BJ (cell line): ENCODE measurements around the gene CFAP43. TPM values are rescaled to one million over a fixed set of nuclear protein-coding genes. Genes with fewer than 3 reads are reported as not detected.

ENCODE experiments used
- CTCF ChIA-PET: fragments of 350-600 bp; formaldehyde crosslinking; extraction: SDS; loops from one replicate; lab custom pipeline; 2021; ENCODE audit warnings: antibody characterized with exemption, inconsistent platforms; lab: Yijun Ruan, JAX
- POLR2A ChIA-PET: fragments of 300-600 bp; sonication (Branson Sonifier 250); formaldehyde crosslinking; extraction: SDS; loops from one replicate; lab custom pipeline; 2021; ENCODE audit warnings: antibody characterized with exemption; lab: Charles Lee
- DNase-seq: peaks from one replicate; pipeline ENCODE4 v3.0.0-alpha.2; 2011; ENCODE audit warnings: low read depth
- H3K27me3 ChIP-seq: 2 replicates; pipeline ENCODE4 v1.6.0; 2011; ENCODE audit warnings: low read length; ENCODE audit not compliant: control insufficient read depth, insufficient read depth
- H3K36me3 ChIP-seq: 2 replicates; pipeline ENCODE4 v1.5.1; 2011; ENCODE audit warnings: low read length; ENCODE audit not compliant: control insufficient read depth, insufficient read depth
- H3K4me3 ChIP-seq: 2 replicates; pipeline ENCODE4 v1.5.1; 2011; ENCODE audit warnings: low read depth, mild to moderate bottlenecking, control low read depth, low read length
- polyA plus RNA-seq: library from polyadenylated mRNA; depleted of rRNA; stranded (reverse); fragments of >200 nt; gene quantifications from 2 replicates; pipeline ENCODE4 v1.2.3, GENCODE V29; 2011
- TF ChIP-seq, protein P1 (sequence below): IDR thresholded peaks from 2 replicates; pipeline ENCODE4 v1.5.1; 2011; ENCODE audit warnings: low read depth, mild to moderate bottlenecking, control low read depth, inconsistent platforms, low read length, moderate library complexity; ENCODE audit not compliant: insufficient read depth

Gene CFAP43
- polyA plus RNA-seq, 1 experiment: 0.05 TPM

GRCh38 chr10:104260775-104261115, 28.6 kb upstream of the CFAP43 start:
- ChIA-PET CTCF (interaction anchor here (2.5 kb wide), 1 partner anchor 14 kb away, joined by 11 read pairs; no protein-coding TSS in a partner anchor), POLR2A (no interaction called here)
- Histone ChIP-seq H3K27me3 (no peaks in the 10 kb centered on the region), H3K36me3 (peaks cover 20% of the 10 kb centered on the region), H3K4me3 (no peak overlapping the region)
- no peak for DNase-seq
- TF ChIP-seq, protein P1, sequence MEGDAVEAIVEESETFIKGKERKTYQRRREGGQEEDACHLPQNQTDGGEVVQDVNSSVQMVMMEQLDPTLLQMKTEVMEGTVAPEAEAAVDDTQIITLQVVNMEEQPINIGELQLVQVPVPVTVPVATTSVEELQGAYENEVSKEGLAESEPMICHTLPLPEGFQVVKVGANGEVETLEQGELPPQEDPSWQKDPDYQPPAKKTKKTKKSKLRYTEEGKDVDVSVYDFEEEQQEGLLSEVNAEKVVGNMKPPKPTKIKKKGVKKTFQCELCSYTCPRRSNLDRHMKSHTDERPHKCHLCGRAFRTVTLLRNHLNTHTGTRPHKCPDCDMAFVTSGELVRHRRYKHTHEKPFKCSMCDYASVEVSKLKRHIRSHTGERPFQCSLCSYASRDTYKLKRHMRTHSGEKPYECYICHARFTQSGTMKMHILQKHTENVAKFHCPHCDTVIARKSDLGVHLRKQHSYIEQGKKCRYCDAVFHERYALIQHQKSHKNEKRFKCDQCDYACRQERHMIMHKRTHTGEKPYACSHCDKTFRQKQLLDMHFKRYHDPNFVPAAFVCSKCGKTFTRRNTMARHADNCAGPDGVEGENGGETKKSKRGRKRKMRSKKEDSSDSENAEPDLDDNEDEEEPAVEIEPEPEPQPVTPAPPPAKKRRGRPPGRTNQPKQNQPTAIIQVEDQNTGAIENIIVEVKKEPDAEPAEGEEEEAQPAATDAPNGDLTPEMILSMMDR: no peak

DNA sequence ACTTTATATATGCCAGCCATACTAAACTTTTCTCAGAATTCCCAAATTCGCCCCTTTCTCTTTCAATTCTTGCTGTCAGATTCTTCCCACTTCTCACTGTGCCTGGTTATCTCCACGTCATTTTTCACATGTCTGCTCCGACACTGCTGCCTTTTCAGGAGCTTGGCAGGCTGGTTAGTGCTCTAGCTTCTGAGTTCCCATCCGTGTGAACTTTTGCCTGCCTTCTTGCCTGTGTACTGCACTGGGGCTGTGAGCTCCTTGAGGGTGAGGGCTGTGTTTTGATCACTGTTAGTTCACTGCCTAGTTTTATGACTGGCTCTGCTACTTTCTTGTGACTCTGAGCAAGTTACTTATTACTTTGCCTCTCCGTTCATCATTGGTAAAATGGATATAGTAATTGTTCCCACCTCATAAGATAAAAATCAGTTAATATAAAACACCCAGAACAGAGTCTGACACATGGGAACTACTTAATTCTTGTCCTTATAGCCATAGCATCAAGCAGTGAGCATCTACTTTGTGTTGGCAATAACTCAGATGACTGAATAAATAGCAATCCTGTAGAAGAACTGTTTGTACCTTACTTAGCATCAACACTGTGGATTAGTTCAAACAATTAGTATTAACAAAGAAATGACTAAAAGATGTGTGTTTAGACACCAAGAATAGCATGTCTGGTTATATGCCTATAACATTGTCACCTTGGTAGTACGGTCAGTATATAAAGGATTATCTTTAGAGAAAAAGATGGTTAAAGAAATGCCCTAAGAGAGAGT, 28.0 kb upstream of the CFAP43 start:
- Histone ChIP-seq H3K27me3 (no peaks in the 10 kb centered on the region), H3K4me3 (no peak overlapping the region), H3K36me3 (peaks cover 20% of the 10 kb centered on the region)
- CTCF ChIA-PET: interaction anchor here (1.1 to 2.5 kb wide), 2 partner anchors 11 to 14 kb away, joined by 5 to 11 read pairs; no protein-coding TSS in a partner anchor
- POLR2A ChIA-PET: no interaction called here
- DNase-seq: no peak
- TF ChIP-seq, protein P1: no peak

GRCh38 chr10:104259456-104259855, 27.3 kb upstream of the CFAP43 start:
- Histone ChIP-seq H3K36me3 (peaks cover 18% of the 10 kb centered on the region), H3K27me3 (no peaks in the 10 kb centered on the region), H3K4me3 (no peak overlapping the region)
- TF ChIP-seq, protein P1: no peak
- no peak for DNase-seq
- ChIA-PET POLR2A (no interaction called here), CTCF (interaction anchor here (1.1 to 2.5 kb wide), 2 partner anchors 12 to 15 kb away, joined by 5 to 11 read pairs; no protein-coding TSS in a partner anchor)

DNA sequence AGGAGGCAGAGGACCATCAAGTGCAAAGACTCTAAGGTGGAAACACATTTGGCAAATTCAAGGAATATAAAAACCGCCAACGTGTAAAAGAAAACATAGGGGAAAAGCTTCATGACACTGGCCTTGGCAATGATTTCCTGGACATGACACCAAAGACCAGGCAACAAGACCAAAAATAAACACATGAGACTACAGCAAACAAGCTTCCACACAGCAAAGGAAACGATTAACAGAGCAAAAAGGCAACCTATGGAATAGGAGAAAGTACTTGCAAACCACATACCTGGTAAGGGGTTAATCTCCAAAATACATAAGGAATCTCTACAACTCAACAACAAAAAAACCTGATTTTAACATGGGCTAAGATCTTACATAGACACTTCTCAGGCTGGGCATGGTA, 26.0 kb upstream of the CFAP43 start:
- peaks cover 18% of the 10 kb centered on the region for H3K36me3 ChIP-seq
- no peak overlapping the region for H3K4me3 ChIP-seq
- CTCF ChIA-PET: interaction anchor here (2.1 kb wide), 1 partner anchor 16 kb away, joined by 10 read pairs; no protein-coding TSS in a partner anchor
- no peaks in the 10 kb centered on the region for H3K27me3 ChIP-seq
- no peak for DNase-seq
- POLR2A ChIA-PET: no interaction called here
- TF ChIP-seq, protein P1: no peak

GRCh38 chr10:104257235-104257634, 25.1 kb upstream of the CFAP43 start:
- POLR2A ChIA-PET: no interaction called here
- CTCF ChIA-PET: interaction anchor here (0.6 to 2.1 kb wide), 2 partner anchors 17 to 542 kb away, joined by 3 to 10 read pairs; no protein-coding TSS in a partner anchor

More at GRCh38 chr10:104257235-104257634, 25.1 kb upstream of the CFAP43 start:
- DNase-seq: no peak
- TF ChIP-seq, protein P1: no peak
- no peak overlapping the region for H3K4me3 ChIP-seq
- peaks cover 18% of the 10 kb centered on the region for H3K36me3 ChIP-seq
- H3K27me3 ChIP-seq: no peaks in the 10 kb centered on the region
